Measurements from ENCODE around the gene ZNF619. TPM values are rescaled to one million over a fixed set of nuclear protein-coding genes. Genes with fewer than 3 reads are reported as not detected.
"Not testable (repeated sequence)": the region's sequence is repeated elsewhere in the genome, so short reads cannot be mapped to it uniquely, and the experiment has no call there.

Gene ZNF619
- total RNA-seq, 1 donor from 2014 or later, result 8.4 TPM

DNA sequence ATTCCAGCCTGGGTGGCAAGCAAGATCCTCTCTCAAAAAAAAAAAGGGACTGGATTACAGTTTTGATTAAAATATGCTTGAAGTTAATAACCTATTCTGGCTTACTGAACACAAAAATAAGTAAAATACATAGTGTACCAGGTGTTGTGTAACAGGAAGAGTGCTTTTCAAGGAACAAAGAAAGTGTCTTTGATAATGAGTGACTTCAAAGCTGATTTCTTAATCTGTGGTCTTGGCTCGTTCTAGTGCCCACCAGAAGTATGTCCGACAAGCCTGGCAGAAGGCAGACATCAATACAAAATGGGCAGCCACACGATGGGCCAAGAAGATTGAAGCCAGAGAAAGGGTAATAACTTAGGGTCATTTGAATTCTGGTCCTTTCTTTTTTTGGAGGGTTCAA, 15.8 kb upstream of the ZNF619 start:
- Mint-ChIP-seq H3K27me3 (ENCODE audit: unreplicated experiment) (no peaks in the 10 kb centered on the region), H3K36me3 (ENCODE audit: unreplicated experiment) (peaks cover 49% of the 10 kb centered on the region), H3K4me3 (ENCODE audit: unreplicated experiment) (no peak overlapping the region), H3K27ac (ENCODE audit: unreplicated experiment) (no peak overlapping the region), H3K9me3 (ENCODE audit: unreplicated experiment) (no peaks in the 10 kb centered on the region), H3K4me1 (ENCODE audit: unreplicated experiment) (peaks cover 21% of the 10 kb centered on the region)
- TF ChIP-seq, protein P1, sequence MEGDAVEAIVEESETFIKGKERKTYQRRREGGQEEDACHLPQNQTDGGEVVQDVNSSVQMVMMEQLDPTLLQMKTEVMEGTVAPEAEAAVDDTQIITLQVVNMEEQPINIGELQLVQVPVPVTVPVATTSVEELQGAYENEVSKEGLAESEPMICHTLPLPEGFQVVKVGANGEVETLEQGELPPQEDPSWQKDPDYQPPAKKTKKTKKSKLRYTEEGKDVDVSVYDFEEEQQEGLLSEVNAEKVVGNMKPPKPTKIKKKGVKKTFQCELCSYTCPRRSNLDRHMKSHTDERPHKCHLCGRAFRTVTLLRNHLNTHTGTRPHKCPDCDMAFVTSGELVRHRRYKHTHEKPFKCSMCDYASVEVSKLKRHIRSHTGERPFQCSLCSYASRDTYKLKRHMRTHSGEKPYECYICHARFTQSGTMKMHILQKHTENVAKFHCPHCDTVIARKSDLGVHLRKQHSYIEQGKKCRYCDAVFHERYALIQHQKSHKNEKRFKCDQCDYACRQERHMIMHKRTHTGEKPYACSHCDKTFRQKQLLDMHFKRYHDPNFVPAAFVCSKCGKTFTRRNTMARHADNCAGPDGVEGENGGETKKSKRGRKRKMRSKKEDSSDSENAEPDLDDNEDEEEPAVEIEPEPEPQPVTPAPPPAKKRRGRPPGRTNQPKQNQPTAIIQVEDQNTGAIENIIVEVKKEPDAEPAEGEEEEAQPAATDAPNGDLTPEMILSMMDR (IDR thresholded peaks at IDR 0.05), result no peak
- no peak for DNase-seq (ENCODE audit: extremely low spot score, unreplicated experiment)

DNA sequence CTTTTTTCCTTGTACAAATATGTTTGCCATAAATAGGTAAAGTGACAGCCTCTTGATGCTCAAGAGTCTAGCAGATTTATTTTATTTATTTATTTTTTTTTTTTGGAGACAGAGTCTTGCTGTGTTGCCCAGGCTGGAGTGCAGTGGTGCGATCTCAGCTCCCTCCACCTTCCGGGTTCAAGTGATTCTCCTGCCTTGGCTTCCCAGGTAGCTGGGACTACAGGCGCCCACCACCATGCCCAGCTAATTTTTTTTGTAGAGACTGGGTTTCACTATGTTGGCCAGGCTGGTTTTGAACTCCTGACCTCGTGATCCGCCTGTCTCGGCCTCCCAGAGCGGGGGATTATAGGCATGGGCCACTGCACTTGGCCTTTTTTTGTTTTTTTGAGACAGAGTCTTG, 14.1 kb upstream of the ZNF619 start:
- not testable (repeated sequence) for H3K9me3 Mint-ChIP-seq (ENCODE audit: unreplicated experiment); H3K4me3 Mint-ChIP-seq (ENCODE audit: unreplicated experiment); H3K27me3 Mint-ChIP-seq (ENCODE audit: unreplicated experiment); H3K27ac Mint-ChIP-seq (ENCODE audit: unreplicated experiment); DNase-seq (ENCODE audit: extremely low spot score, unreplicated experiment)
- Mint-ChIP-seq H3K4me1 (ENCODE audit: unreplicated experiment) (peaks cover 15% of the 10 kb centered on the region), H3K36me3 (ENCODE audit: unreplicated experiment) (peaks cover 46% of the 10 kb centered on the region)

DNA sequence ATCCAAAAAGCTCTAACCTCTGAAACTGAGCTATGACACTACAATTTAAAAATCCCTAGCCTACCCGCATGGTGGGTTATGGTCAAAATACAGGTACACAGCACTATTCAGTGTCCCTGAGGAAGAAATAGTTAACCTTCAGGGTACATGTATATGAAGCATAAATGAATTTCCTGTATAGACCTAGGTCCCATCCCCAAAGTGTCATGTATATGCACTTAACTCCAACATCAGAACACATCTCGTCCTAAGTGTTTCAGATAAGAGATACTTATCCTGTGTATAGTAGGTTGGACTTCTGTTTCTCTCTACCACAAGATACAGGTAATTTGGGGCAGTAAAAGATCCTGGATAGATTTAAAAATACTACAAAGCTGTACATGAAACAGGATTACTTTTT, 13.3 kb upstream of the ZNF619 start:
- H3K4me3 Mint-ChIP-seq (ENCODE audit: unreplicated experiment), result no peak overlapping the region
- TF ChIP-seq, protein P1 (IDR thresholded peaks at IDR 0.05), result no peak
- no peak for DNase-seq (ENCODE audit: extremely low spot score, unreplicated experiment)

DNA sequence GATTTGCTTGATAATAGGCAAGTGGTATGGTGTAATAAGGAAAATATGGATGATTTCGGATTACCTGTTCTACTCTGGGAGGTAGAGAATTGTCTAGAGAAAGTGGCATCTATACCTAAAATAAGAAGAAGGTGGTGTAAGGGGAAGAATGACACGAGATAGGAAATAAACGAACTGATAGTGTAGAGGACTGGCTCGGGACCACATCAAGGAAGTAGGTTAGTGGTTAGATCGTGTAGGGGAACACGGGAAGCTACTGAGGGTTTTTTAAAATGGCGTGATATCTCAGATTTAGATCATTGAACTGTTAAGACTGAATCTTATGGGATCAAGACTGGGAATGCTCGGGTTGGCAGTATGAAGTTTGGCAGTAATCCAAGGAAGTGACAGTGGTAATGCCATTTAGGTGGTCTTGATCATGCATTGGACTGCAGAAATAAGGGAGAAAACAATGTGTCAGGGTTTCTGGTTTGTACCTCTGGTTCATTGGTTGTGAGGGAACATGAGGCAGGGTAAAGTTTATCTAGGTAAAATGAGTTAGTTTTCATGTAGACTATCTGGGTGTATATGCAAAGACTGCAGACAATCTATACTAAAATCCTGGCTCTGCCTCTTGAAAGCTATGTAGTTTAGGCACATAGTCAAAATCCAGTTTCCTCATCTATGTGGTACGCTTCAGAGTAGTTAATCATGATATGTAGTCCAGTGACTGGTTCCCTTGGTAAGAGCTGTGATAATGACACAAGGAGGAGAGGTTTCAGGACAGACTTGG, 12.4 kb upstream of the ZNF619 start:
- Mint-ChIP-seq H3K9me3 (ENCODE audit: unreplicated experiment) (no peaks in the 10 kb centered on the region), H3K4me3 (ENCODE audit: unreplicated experiment) (no peak overlapping the region), H3K4me1 (ENCODE audit: unreplicated experiment) (peaks cover 1% of the 10 kb centered on the region), H3K27ac (ENCODE audit: unreplicated experiment) (peak overlapping the region; percentile 19), H3K27me3 (ENCODE audit: unreplicated experiment) (no peaks in the 10 kb centered on the region), H3K36me3 (ENCODE audit: unreplicated experiment) (peaks cover 33% of the 10 kb centered on the region)
- TF ChIP-seq, protein P1 (IDR thresholded peaks at IDR 0.05), result no peak
- DNase-seq (ENCODE audit: extremely low spot score, unreplicated experiment), result no peak

More for the DNA sequence above, 13.3 kb upstream of the ZNF619 start:
- Mint-ChIP-seq H3K9me3 (ENCODE audit: unreplicated experiment) (no peaks in the 10 kb centered on the region), H3K27me3 (ENCODE audit: unreplicated experiment) (no peaks in the 10 kb centered on the region), H3K4me1 (ENCODE audit: unreplicated experiment) (peaks cover 7% of the 10 kb centered on the region), H3K36me3 (ENCODE audit: unreplicated experiment) (peaks cover 40% of the 10 kb centered on the region), H3K27ac (ENCODE audit: unreplicated experiment) (no peak overlapping the region)

DNA sequence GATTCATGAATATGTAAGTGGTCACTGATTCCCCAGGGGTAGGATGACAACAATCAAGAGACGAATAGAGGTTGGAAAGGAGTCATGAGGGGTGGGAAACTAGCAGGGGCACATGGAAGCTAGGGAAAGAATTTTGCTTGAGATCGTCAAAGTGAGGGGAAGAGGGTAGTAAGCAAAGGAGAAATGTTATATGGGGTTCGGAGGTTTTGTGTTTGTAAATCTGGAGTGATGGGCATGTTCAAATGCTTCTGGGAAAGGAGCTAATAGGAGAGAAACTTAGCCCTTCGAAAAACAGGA, 11.9 kb upstream of the ZNF619 start:
- no peak for DNase-seq (ENCODE audit: extremely low spot score, unreplicated experiment)
- Mint-ChIP-seq H3K4me1 (ENCODE audit: unreplicated experiment) (peaks cover 1% of the 10 kb centered on the region), H3K36me3 (ENCODE audit: unreplicated experiment) (peaks cover 33% of the 10 kb centered on the region), H3K27ac (ENCODE audit: unreplicated experiment) (peak overlapping the region; percentile 19), H3K27me3 (ENCODE audit: unreplicated experiment) (no peaks in the 10 kb centered on the region), H3K4me3 (ENCODE audit: unreplicated experiment) (no peak overlapping the region), H3K9me3 (ENCODE audit: unreplicated experiment) (no peaks in the 10 kb centered on the region)
- TF ChIP-seq, protein P1 (IDR thresholded peaks at IDR 0.05), result no peak

Data from osteocyte (in vitro differentiated cells).